Measurements from ENCODE around the gene LRRC17. TPM values are rescaled to one million over a fixed set of nuclear protein-coding genes. Genes with fewer than 3 reads are reported as not detected.

LRRC17 gene
- total RNA-seq, 1 donor from 2014 or later, result 6.2 TPM

GRCh38 chr7:102942181-102942866 lies 29.5 kb downstream of the LRRC17 start:
- Histone ChIP-seq H3K27me3 (ENCODE audit: control insufficient read depth, insufficient read depth, low read length) (no peaks in the 10 kb centered on the region), H3K4me3 (ENCODE audit: low read depth, low read length) (no peak overlapping the region), H3K36me3 (ENCODE audit: control insufficient read depth, insufficient read depth, low read length) (no peaks in the 10 kb centered on the region)
- no peak for DNase-seq (ENCODE audit: low read depth)
- TF ChIP-seq, protein P1, sequence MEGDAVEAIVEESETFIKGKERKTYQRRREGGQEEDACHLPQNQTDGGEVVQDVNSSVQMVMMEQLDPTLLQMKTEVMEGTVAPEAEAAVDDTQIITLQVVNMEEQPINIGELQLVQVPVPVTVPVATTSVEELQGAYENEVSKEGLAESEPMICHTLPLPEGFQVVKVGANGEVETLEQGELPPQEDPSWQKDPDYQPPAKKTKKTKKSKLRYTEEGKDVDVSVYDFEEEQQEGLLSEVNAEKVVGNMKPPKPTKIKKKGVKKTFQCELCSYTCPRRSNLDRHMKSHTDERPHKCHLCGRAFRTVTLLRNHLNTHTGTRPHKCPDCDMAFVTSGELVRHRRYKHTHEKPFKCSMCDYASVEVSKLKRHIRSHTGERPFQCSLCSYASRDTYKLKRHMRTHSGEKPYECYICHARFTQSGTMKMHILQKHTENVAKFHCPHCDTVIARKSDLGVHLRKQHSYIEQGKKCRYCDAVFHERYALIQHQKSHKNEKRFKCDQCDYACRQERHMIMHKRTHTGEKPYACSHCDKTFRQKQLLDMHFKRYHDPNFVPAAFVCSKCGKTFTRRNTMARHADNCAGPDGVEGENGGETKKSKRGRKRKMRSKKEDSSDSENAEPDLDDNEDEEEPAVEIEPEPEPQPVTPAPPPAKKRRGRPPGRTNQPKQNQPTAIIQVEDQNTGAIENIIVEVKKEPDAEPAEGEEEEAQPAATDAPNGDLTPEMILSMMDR (IDR thresholded peaks at IDR 0.05; ENCODE audit: insufficient read depth, low read length, poor library complexity, severe bottlenecking), result no peak

GRCh38 chr7:102942868-102943267 lies 30.1 kb downstream of the LRRC17 start:
- no peak for DNase-seq (ENCODE audit: low read depth)
- H3K36me3 ChIP-seq (ENCODE audit: control insufficient read depth, insufficient read depth, low read length), result no peaks in the 10 kb centered on the region
- TF ChIP-seq, protein P1 (IDR thresholded peaks at IDR 0.05; ENCODE audit: insufficient read depth, low read length, poor library complexity, severe bottlenecking), result no peak
- H3K27me3 ChIP-seq (ENCODE audit: control insufficient read depth, insufficient read depth, low read length), result no peaks in the 10 kb centered on the region
- no peak overlapping the region for H3K4me3 ChIP-seq (ENCODE audit: low read depth, low read length)

GRCh38 chr7:102943423-102944169 lies 30.8 kb downstream of the LRRC17 start:
- H3K4me3 ChIP-seq (ENCODE audit: low read depth, low read length), result no peak overlapping the region
- TF ChIP-seq, protein P1 (IDR thresholded peaks at IDR 0.05; ENCODE audit: insufficient read depth, low read length, poor library complexity, severe bottlenecking), result no peak
- DNase-seq (ENCODE audit: low read depth), result no peak
- H3K36me3 ChIP-seq (ENCODE audit: control insufficient read depth, insufficient read depth, low read length), result no peaks in the 10 kb centered on the region
- no peaks in the 10 kb centered on the region for H3K27me3 ChIP-seq (ENCODE audit: control insufficient read depth, insufficient read depth, low read length)

DNA sequence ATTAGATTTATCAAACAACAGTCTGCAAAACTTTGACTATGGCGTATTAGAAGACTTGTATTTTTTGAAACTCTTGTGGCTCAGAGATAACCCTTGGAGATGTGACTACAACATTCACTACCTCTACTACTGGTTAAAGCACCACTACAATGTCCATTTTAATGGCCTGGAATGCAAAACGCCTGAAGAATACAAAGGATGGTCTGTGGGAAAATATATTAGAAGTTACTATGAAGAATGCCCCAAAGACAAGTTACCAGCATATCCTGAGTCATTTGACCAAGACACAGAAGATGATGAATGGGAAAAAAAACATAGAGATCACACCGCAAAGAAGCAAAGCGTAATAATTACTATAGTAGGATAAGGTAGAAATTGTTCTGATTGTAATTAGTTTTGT lies 31.4 kb downstream of the LRRC17 start:
- Histone ChIP-seq H3K4me3 (ENCODE audit: low read depth, low read length) (no peak overlapping the region), H3K27me3 (ENCODE audit: control insufficient read depth, insufficient read depth, low read length) (no peaks in the 10 kb centered on the region), H3K36me3 (ENCODE audit: control insufficient read depth, insufficient read depth, low read length) (no peaks in the 10 kb centered on the region)
- TF ChIP-seq, protein P1 (IDR thresholded peaks at IDR 0.05; ENCODE audit: insufficient read depth, low read length, poor library complexity, severe bottlenecking), result no peak
- no peak for DNase-seq (ENCODE audit: low read depth)

GRCh38 chr7:102951839-102952238 lies 39.0 kb downstream of the LRRC17 start:
- Histone ChIP-seq H3K27me3 (ENCODE audit: control insufficient read depth, insufficient read depth, low read length) (no peaks in the 10 kb centered on the region), H3K4me3 (ENCODE audit: low read depth, low read length) (no peak overlapping the region), H3K36me3 (ENCODE audit: control insufficient read depth, insufficient read depth, low read length) (no peaks in the 10 kb centered on the region)
- TF ChIP-seq, protein P1 (IDR thresholded peaks at IDR 0.05; ENCODE audit: insufficient read depth, low read length, poor library complexity, severe bottlenecking), result no peak
- no peak for DNase-seq (ENCODE audit: low read depth)
